Prostate gland (tissue), 2 donors: ENCODE results near the gene TMTC4. TPM values are rescaled to one million over a fixed set of nuclear protein-coding genes. Genes with fewer than 3 reads are reported as not detected.

Experiments used
- DNase-seq: peaks from one replicate; pipeline ENCODE4 v3.0.0-alpha.2; 2019; ENCODE audit warnings: low spot score
- H3K27ac ChIP-seq, 2 donors: fragments of 200-600 bp; sonication (generic); 2 replicates each; pipeline ENCODE4 v1.5.1; 2017 to 2019
- H3K27me3 ChIP-seq: fragments of 200-600 bp; sonication (generic); replicated peaks from 2 replicates; pipeline ENCODE4 v1.5.1; 2019; ENCODE audit not compliant: insufficient read depth
- H3K36me3 ChIP-seq, 2 donors: fragments of 200-600 bp; sonication (generic); 1 replicate in 1 of 2; 2 replicates in 1 of 2; pipeline versions ENCODE4 v1.5.1 to v1.8.1; 2017 to 2019
- H3K4me1 ChIP-seq: fragments of 200-600 bp; sonication (generic); replicated peaks from 2 replicates; pipeline ENCODE4 v1.5.1; 2019
- H3K4me3 ChIP-seq, 2 donors: fragments of 200-600 bp; sonication (generic); 2 replicates each; pipeline ENCODE4 v1.5.1; 2017 to 2019
- H3K9me3 ChIP-seq: fragments of 200-600 bp; sonication (generic); 2 replicates; pipeline ENCODE4 v1.5.1; 2017
- CTCF ChIP-seq, 4 experiments: fragments of 200-600 bp in 2 of 4; fragments of 450-650 bp in 2 of 4; sonication (generic) in 2 of 4; IDR thresholded peaks; 1 replicate in 3 of 4; 2 replicates in 1 of 4; pipeline ENCODE4 v1.5.1; 2016 to 2019; ENCODE audit warnings: antibody characterized with exemption in 4 of 4, mild to moderate bottlenecking in 2 of 4, moderate library complexity in 2 of 4
- POLR2A ChIP-seq: fragments of 450-650 bp; IDR thresholded peaks from one replicate; pipeline ENCODE4 v1.6.1; 2016; ENCODE audit warnings: antibody characterized with exemption, mild to moderate bottlenecking
- POLR2AphosphoS5 ChIP-seq: sonication (generic); formaldehyde crosslinking; IDR thresholded peaks from one replicate; pipeline ENCODE4 v1.6.1; 2017; ENCODE audit warnings: antibody characterized with exemption
- WGBS: methylation state at CpG from one replicate; pipeline ENCODE4 v1.1.5; 2018; 5-methylcytosine and 5-hydroxymethylcytosine counted together
- intact Hi-C: fragments of 100-400 bp; cut with DNase I; formaldehyde crosslinking; loops from one replicate; pipeline ENCODE4 v1.14.2; 2022
- total RNA-seq, 2 donors: library from RNA; depleted of rRNA; stranded (reverse); fragments of >200 nt; gene quantifications; one replicate each; pipeline ENCODE4 v1.1.0, GENCODE V29; 2016

The TMTC4 gene
- total RNA-seq, 2 donors from 2014 or later = 20.2 to 22.4 TPM

GRCh38 chr13:100660761-100661160 lies 13.8 kb downstream of the TMTC4 start:
- no peak overlapping the region for H3K27ac ChIP-seq
- intact Hi-C loops = no loop called here
- 95% methylated on average over 8 of the region's 8 CpGs for WGBS
- no peaks in the 10 kb centered on the region for H3K27me3 ChIP-seq
- no peaks in the 10 kb centered on the region for H3K36me3 ChIP-seq
- no peak for DNase-seq
- H3K4me3 ChIP-seq = no peak overlapping the region
- H3K4me1 ChIP-seq = no peaks in the 10 kb centered on the region
- TF ChIP-seq POLR2A (no peak), CTCF (IDR thresholded peaks at IDR 0.05) (no peak), POLR2AphosphoS5 (no peak)
- no peaks in the 10 kb centered on the region for H3K9me3 ChIP-seq

- Histone ChIP-seq H3K4me1 (no peaks in the 10 kb centered on the region), H3K36me3 (no peaks in the 10 kb centered on the region), H3K9me3 (no peaks in the 10 kb centered on the region), H3K27ac (no peak overlapping the region), H3K4me3 (no peak overlapping the region), H3K27me3 (no peaks in the 10 kb centered on the region)
- TF ChIP-seq POLR2AphosphoS5 (no peak), POLR2A (no peak), CTCF (IDR thresholded peaks at IDR 0.05) (no peak)
- no peak for DNase-seq
- 92% methylated on average over 4 of the region's 4 CpGs for WGBS
- intact Hi-C loops = no loop called here
These were observed 15.0 kb downstream of the TMTC4 start for GRCh38 chr13:100659578-100659977.

- no peak for DNase-seq
- intact Hi-C loops = no loop called here
- H3K9me3 ChIP-seq = no peaks in the 10 kb centered on the region
- TF ChIP-seq CTCF (IDR thresholded peaks at IDR 0.05) (no peak), POLR2AphosphoS5 (no peak), POLR2A (no peak)
- H3K36me3 ChIP-seq = no peaks in the 10 kb centered on the region
- 70% methylated on average over 2 of the region's 2 CpGs for WGBS
- H3K27ac ChIP-seq = no peak overlapping the region
- H3K4me1 ChIP-seq = no peaks in the 10 kb centered on the region
- H3K4me3 ChIP-seq = no peak overlapping the region
- no peaks in the 10 kb centered on the region for H3K27me3 ChIP-seq
These were observed 16.2 kb downstream of the TMTC4 start for GRCh38 chr13:100658363-100658762.

GRCh38 chr13:100657881-100658315 lies 16.7 kb downstream of the TMTC4 start:
- Histone ChIP-seq H3K4me3 (no peak overlapping the region), H3K27ac (no peak overlapping the region), H3K27me3 (no peaks in the 10 kb centered on the region), H3K9me3 (no peaks in the 10 kb centered on the region), H3K4me1 (no peaks in the 10 kb centered on the region), H3K36me3 (no peaks in the 10 kb centered on the region)
- intact Hi-C loops = no loop called here
- DNase-seq = no peak
- no peak for TF ChIP-seq POLR2AphosphoS5
- TF ChIP-seq POLR2A = no peak
- TF ChIP-seq CTCF (IDR thresholded peaks at IDR 0.05) = no peak
- WGBS = 86% methylated on average over 5 of the region's 5 CpGs

- Histone ChIP-seq H3K36me3 (no peaks in the 10 kb centered on the region), H3K27me3 (no peaks in the 10 kb centered on the region), H3K4me3 (no peak overlapping the region), H3K4me1 (no peaks in the 10 kb centered on the region), H3K9me3 (no peaks in the 10 kb centered on the region), H3K27ac (no peak overlapping the region)
- TF ChIP-seq POLR2A (no peak), CTCF (IDR thresholded peaks at IDR 0.05) (no peak), POLR2AphosphoS5 (no peak)
- WGBS = 95% methylated on average over 2 of the region's 2 CpGs
- intact Hi-C loops = no loop called here
- no peak for DNase-seq
These were observed 22.1 kb downstream of the TMTC4 start for GRCh38 chr13:100652510-100652909.
